Common myeloid progenitor, CD34-positive (primary cell): Measurements from ENCODE around the gene NEURL1.

Experiments
- CTCF ChIA-PET: fragments of 350-600 bp; sonication (Branson Sonifier 250); formaldehyde crosslinking; loops from one replicate; lab custom pipeline; 2021; ENCODE audit warnings: antibody characterized with exemption; lab: Charles Lee
- POLR2A ChIA-PET: fragments of 350-600 bp; sonication (Branson Sonifier 250); formaldehyde crosslinking; loops from one replicate; lab custom pipeline; 2021; ENCODE audit warnings: antibody characterized with exemption; lab: Charles Lee
- DNase-seq, 3 donors: peaks; one replicate each; pipeline versions ENCODE4 v3.0.0 to v3.0.0-alpha.2; 2013
- H3K27ac ChIP-seq, 2 experiments: 1 replicate in 1 of 2; 2 replicates in 1 of 2; pipeline ENCODE4 v1.7.0; 2013; ENCODE audit warnings: inconsistent platforms in 2 of 2, low read length in 2 of 2, mild to moderate bottlenecking in 2 of 2, low read depth in 1 of 2, moderate library complexity in 1 of 2; ENCODE audit not compliant: severe bottlenecking in 2 of 2, insufficient read depth in 1 of 2, poor library complexity in 1 of 2
- H3K27me3 ChIP-seq, 5 experiments: replicated peaks in 2 of 5; 1 replicate in 3 of 5; 2 replicates in 2 of 5; pipeline versions ENCODE4 v1.6.1 to v1.7.0; 2013; ENCODE audit warnings: low read length in 4 of 5, mild to moderate bottlenecking in 2 of 5, moderate library complexity in 2 of 5, inconsistent platforms in 1 of 5; ENCODE audit not compliant: insufficient read depth in 5 of 5, control insufficient read depth in 4 of 5
- H3K36me3 ChIP-seq, 4 experiments: 1 replicate in 2 of 4; 2 replicates in 2 of 4; pipeline versions ENCODE4 v1.6.1 to v1.7.0; 2013; ENCODE audit warnings: low read length in 3 of 4, control low read depth in 1 of 4, mild to moderate bottlenecking in 1 of 4; ENCODE audit not compliant: control insufficient read depth in 4 of 4, insufficient read depth in 4 of 4
- H3K4me1 ChIP-seq, 4 experiments: 1 replicate in 3 of 4; 2 replicates in 1 of 4; pipeline versions ENCODE4 v1.6.1 to v1.7.1; 2013; ENCODE audit warnings: low read length in 3 of 4, mild to moderate bottlenecking in 3 of 4, control low read depth in 1 of 4, inconsistent platforms in 1 of 4, moderate library complexity in 1 of 4; ENCODE audit not compliant: control insufficient read depth in 4 of 4, insufficient read depth in 4 of 4; ENCODE audit errors: control extremely low read depth in 1 of 4
- H3K4me3 ChIP-seq, 7 experiments: 1 replicate in 4 of 7; 2 replicates in 3 of 7; pipeline versions ENCODE4 v1.5.1 to v1.7.0; 2013; ENCODE audit warnings: mild to moderate bottlenecking in 7 of 7, low read length in 6 of 7, moderate library complexity in 6 of 7, inconsistent platforms in 2 of 7, low read depth in 2 of 7, control low read depth in 1 of 7; ENCODE audit not compliant: insufficient read depth in 4 of 7, control insufficient read depth in 1 of 7; ENCODE audit errors: extremely low read depth in 1 of 7
- H3K9me3 ChIP-seq, 5 experiments: 1 replicate in 4 of 5; 2 replicates in 1 of 5; pipeline versions ENCODE4 v1.6.1 to v1.7.1; 2013; ENCODE audit warnings: low read length in 4 of 5, mild to moderate bottlenecking in 2 of 5, inconsistent platforms in 1 of 5, low read depth in 1 of 5, moderate library complexity in 1 of 5; ENCODE audit not compliant: control insufficient read depth in 4 of 5, insufficient read depth in 2 of 5; ENCODE audit errors: control extremely low read depth in 1 of 5
- WGBS: methylation state at CpG from one replicate; pipeline ENCODE4 v1.1.5; 2013; ENCODE audit not compliant: insufficient coverage; 5-methylcytosine and 5-hydroxymethylcytosine counted together

The NEURL1 gene

DNA sequence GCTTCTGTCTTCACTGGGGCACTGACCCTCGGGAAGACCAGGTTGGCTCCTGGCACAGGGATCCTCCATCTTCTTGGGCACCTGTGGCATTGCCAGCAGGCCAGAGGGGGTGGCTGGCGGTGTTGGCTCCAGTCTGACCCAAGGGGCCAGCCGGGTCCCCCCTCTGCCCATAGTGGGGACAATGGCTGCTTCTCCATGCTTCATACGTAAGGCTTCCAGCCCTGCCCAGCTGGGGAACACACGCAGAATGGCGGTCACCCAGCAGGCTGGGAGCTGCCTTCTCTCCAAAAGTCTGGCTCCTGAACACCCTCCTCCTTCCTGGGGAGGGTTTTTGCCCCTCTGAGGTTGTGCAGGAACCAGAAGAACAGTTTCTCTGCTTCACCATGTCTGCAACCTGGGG lies 106.8 kb downstream of the NEURL1 start:
- DNase-seq, result no peak
- Histone ChIP-seq H3K4me1 (no peaks in the 10 kb centered on the region), H3K27me3 (no peaks in the 10 kb centered on the region), H3K4me3 (no peak overlapping the region), H3K27ac (no peak overlapping the region), H3K36me3 (peaks cover 0 to 17% (median 5%) of the 10 kb centered on the region in 4 experiments), H3K9me3 (no peaks in the 10 kb centered on the region)
- ChIA-PET CTCF (interaction anchor here (1.2 to 8.9 kb wide), 3 partner anchors 10 to 88 kb away, joined by 3 to 136 read pairs (median 7); no protein-coding TSS in a partner anchor), POLR2A (no interaction called here)
- whole genome bisulfite sequencing, result 97% methylated on average over 6 of the region's 6 CpGs

DNA sequence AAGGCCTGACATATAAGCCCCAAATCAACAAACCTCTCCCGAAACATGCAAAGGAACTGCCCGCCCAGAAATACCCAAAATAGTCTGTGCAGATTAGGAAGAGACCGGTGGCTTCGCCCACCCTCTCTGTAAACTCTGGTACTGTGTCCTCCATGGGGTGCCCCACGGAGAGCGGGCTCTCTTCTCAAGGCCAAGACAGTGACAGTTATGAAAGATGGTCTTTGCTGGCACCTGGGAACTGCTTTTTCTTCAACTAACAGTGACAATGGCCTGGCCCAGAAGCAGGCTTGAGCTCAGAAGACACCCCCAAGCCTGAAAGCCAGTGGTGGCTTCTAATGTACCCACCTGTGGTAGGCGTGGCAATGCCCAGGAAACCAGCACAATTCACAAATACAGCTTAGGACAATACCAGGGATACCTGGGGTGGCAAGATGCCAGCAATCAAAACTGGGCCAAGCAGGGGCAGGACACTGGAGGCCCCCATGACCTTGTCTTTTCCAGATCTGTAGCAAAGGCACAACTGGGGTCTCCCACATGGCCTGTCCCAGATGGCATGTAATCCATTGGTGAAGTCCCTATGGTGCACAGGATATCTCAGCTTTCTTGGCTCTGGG lies 107.6 kb downstream of the NEURL1 start:
- POLR2A ChIA-PET, result no interaction called here
- no peak overlapping the region for H3K27ac ChIP-seq
- no peak for DNase-seq
- 94% methylated on average over 7 of the region's 7 CpGs for whole genome bisulfite sequencing
- H3K27me3 ChIP-seq, result no peaks in the 10 kb centered on the region
- H3K36me3 ChIP-seq, result peaks cover 0 to 17% (median 5%) of the 10 kb centered on the region in 4 experiments
- CTCF ChIA-PET, result interaction anchor here (1.3 to 8.9 kb wide), 3 partner anchors 9 to 88 kb away, joined by 3 to 136 read pairs (median 7); no protein-coding TSS in a partner anchor
- H3K4me3 ChIP-seq, result no peak overlapping the region
- no peaks in the 10 kb centered on the region for H3K9me3 ChIP-seq
- H3K4me1 ChIP-seq, result no peaks in the 10 kb centered on the region

DNA sequence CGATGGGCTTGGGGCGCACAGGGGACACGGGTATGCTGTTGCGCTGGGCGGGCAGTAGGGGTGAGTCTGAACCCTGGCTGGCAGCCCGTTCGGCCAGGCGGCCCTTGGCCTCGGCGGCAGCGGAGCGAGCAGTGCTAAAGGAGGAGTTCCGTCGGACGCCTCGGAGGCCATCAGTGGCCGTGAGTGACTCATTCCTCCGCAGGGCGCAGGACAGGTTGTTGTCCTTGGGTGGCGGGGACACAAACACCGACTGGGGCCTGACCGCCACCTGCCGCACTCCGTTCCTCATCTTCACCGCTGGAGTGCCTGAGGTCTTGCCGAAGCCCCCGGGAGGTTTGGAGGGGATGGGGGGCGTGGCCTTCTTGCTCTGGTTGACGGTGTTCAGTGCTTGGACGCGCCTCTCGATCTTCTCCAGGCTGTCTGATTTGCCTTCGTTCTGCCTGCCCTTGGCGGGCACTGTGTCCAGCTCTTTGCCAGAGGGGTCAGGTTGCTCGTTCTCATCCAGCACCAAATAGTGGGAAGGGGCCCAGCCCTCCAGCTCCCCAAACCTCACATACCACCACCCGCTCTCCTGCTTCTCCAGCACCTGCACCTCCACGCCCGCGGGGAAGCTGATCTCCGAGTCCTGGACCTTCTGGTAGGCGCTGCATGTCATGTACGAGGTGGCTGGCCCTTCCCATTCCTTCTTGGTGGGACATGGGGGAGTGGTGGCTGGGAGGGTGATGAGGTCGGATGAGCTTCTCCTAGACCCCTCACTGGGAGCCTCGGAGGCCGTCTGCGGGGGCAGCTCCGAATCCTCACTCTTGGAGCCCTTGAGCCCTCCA lies 108.7 kb downstream of the NEURL1 start:
- ChIA-PET CTCF (interaction anchor here (0.7 to 8.9 kb wide), 9 partner anchors 9 to 125 kb away, joined by 3 to 136 read pairs (median 4); no protein-coding TSS in a partner anchor), POLR2A (interaction anchor here (0.6 kb wide), 1 partner anchor 104 kb away, joined by 3 read pairs; no protein-coding TSS in a partner anchor)
- WGBS, result 96% methylated on average over 43 of the region's 47 CpGs
- H3K4me3 ChIP-seq, result no peak overlapping the region
- H3K27me3 ChIP-seq, result no peaks in the 10 kb centered on the region
- no peak for DNase-seq
- no peak overlapping the region for H3K27ac ChIP-seq
- no peaks in the 10 kb centered on the region for H3K9me3 ChIP-seq
- no peaks in the 10 kb centered on the region for H3K4me1 ChIP-seq
- H3K36me3 ChIP-seq, result peaks cover 0 to 17% (median 5%) of the 10 kb centered on the region in 4 experiments

DNA sequence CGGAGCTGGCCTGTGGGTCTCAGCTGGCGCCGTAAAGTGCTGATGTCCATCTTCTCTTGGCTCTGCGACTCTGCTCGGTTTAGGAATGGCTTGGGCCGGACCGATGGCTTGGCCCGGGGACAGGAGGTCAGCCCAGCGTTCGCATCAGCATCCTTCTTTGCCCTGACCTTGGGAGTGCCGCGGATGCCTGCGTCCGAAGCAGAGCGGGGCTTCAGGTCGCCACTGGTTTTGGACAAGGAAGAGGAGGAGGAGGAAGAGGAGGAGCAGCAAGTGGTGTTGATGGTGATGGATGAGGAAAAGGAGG lies 109.3 kb downstream of the NEURL1 start:
- DNase-seq, result no peak
- POLR2A ChIA-PET, result interaction anchor here (0.6 kb wide), 1 partner anchor 103 kb away, joined by 3 read pairs; no protein-coding TSS in a partner anchor

DNA sequence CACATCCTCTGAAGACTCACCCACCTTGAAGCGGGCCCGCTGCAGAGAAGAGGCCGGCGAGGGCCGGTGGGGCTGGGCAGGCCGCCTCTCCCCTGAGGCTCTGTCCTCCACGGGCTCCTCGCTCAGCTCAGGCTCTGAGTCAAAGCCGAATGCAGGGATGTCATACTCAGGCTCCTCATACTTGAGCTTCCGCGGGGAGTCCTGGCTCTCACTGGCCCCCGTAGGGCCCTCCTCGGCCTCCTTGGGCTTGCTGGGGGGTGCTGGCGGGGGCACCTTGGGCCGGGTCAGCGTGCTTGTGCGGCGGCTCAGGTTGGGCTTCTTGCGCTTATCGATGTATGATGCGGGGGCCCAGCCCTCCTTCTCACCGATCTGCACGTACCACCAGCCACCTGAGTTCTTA lies 109.9 kb downstream of the NEURL1 start:
- ChIA-PET CTCF (interaction anchor here (1.0 to 8.9 kb wide), 6 partner anchors 14 to 85 kb away, joined by 3 to 136 read pairs (median 4); no protein-coding TSS in a partner anchor), POLR2A (no interaction called here)
- WGBS, result 98% methylated on average over 21 of the region's 23 CpGs
- peaks cover 0 to 17% (median 5%) of the 10 kb centered on the region in 4 experiments for H3K36me3 ChIP-seq
- no peaks in the 10 kb centered on the region for H3K9me3 ChIP-seq
- no peak overlapping the region for H3K27ac ChIP-seq
- no peak for DNase-seq
- no peaks in the 10 kb centered on the region for H3K4me1 ChIP-seq
- no peaks in the 10 kb centered on the region for H3K27me3 ChIP-seq
- no peak overlapping the region for H3K4me3 ChIP-seq

More for the DNA sequence above, 109.3 kb downstream of the NEURL1 start:
- H3K27ac ChIP-seq, result no peak overlapping the region
- no peaks in the 10 kb centered on the region for H3K27me3 ChIP-seq
- H3K4me1 ChIP-seq, result no peaks in the 10 kb centered on the region
- no peak overlapping the region for H3K4me3 ChIP-seq
- 100% methylated on average over 7 of the region's 16 CpGs for WGBS
- peaks cover 0 to 17% (median 5%) of the 10 kb centered on the region in 4 experiments for H3K36me3 ChIP-seq
- CTCF ChIA-PET, result interaction anchor here (0.7 to 8.9 kb wide), 9 partner anchors 10 to 126 kb away, joined by 3 to 136 read pairs (median 4); no protein-coding TSS in a partner anchor
- no peaks in the 10 kb centered on the region for H3K9me3 ChIP-seq

DNA sequence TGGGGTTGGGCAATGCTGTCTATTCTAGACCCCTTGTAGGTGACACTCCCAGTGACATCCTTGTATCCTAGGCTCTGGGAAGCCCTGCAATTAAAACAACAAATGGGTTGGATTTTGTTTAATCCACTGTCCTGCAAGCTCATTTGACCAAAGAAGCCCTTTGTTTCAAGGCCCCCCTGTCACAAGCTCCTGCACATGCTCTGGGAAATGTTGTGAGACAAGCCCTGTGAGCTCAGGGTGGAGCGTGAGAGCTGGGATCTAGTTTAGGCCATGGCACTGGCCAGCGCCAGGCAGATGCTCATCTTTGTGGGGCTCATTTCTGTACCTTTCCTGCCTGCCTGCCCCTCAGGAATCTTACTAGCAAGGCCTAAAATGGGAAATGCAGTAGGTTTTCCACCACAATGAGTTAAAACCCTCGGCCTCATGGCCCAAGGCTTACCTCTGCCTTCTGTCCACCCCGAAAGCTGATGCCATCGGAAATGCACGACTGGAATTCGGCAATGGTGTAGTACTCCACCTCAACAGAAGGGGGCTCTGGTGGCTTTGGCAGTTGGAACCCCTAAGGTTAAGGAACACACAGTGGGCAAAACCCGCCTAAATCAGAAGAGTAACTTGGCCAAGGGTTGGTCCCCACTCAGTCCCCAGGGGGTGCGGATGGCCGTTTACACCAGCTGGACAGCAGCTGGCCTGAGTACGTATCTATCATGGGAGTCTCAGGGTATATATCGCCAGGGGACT lies 112.0 kb downstream of the NEURL1 start:
- Histone ChIP-seq H3K27ac (no peak overlapping the region), H3K4me1 (no peaks in the 10 kb centered on the region), H3K27me3 (no peaks in the 10 kb centered on the region), H3K36me3 (peaks cover 0 to 23% (median 6%) of the 10 kb centered on the region in 4 experiments), H3K9me3 (no peaks in the 10 kb centered on the region), H3K4me3 (no peak overlapping the region)
- ChIA-PET CTCF (interaction anchor here (0.7 to 8.9 kb wide), 20 partner anchors 8 to 100 kb away, joined by 3 to 136 read pairs (median 4); no protein-coding TSS in a partner anchor), POLR2A (interaction anchor here (0.5 kb wide), 1 partner anchor 40 kb away, joined by 4 read pairs; no protein-coding TSS in a partner anchor)
- DNase-seq, result peak; percentile 34 to 69 (median 61)
- WGBS, result 93% methylated on average over 12 of the region's 12 CpGs
